ENCODE data around the gene TMEM179B.
"Not testable (repeated sequence)": the region's sequence is repeated elsewhere in the genome, so short reads cannot be mapped to it uniquely, and the experiment has no call there.

The TMEM179B gene

GRCh38 chr11:62805961-62806441 lies 18.8 kb downstream of the TMEM179B start:
- peak overlapping the region; percentile 80 for H3K27ac ChIP-seq
- TF ChIP-seq CTCF (conservative IDR thresholded peaks at IDR 0.05): no peak

- TF ChIP-seq CTCF (conservative IDR thresholded peaks at IDR 0.05): no peak
- no peak overlapping the region for H3K27ac ChIP-seq
Observed at GRCh38 chr11:62806611-62807121, 19.5 kb downstream of the TMEM179B start.

GRCh38 chr11:62810748-62811147 lies 23.5 kb downstream of the TMEM179B start:
- no peak overlapping the region for H3K27ac ChIP-seq
- no peak for TF ChIP-seq CTCF (conservative IDR thresholded peaks at IDR 0.05)

- no peak for TF ChIP-seq CTCF (conservative IDR thresholded peaks at IDR 0.05)
- no peak overlapping the region for H3K27ac ChIP-seq
Observed at GRCh38 chr11:62811659-62812058, 24.5 kb downstream of the TMEM179B start.

GRCh38 chr11:62816557-62816956 lies 29.4 kb downstream of the TMEM179B start:
- H3K27ac ChIP-seq: no peak overlapping the region

GRCh38 chr11:62817129-62817528 lies 29.9 kb downstream of the TMEM179B start:
- TF ChIP-seq CTCF (conservative IDR thresholded peaks at IDR 0.05): no peak

More at GRCh38 chr11:62816557-62816956, 29.4 kb downstream of the TMEM179B start:
- no peak for TF ChIP-seq CTCF (conservative IDR thresholded peaks at IDR 0.05)

GRCh38 chr11:62823677-62824076 lies 36.5 kb downstream of the TMEM179B start:
- H3K27ac ChIP-seq: no peak overlapping the region
- TF ChIP-seq CTCF (conservative IDR thresholded peaks at IDR 0.05): no peak

More at GRCh38 chr11:62817129-62817528, 29.9 kb downstream of the TMEM179B start:
- H3K27ac ChIP-seq: no peak overlapping the region

- not testable (repeated sequence) for H3K27ac ChIP-seq
Observed at GRCh38 chr11:62828130-62828529, 40.9 kb downstream of the TMEM179B start.

All from VCaP (cell line).